22Rv1 (cell line): ENCODE measurements around the gene VDR.

Source experiments
- H3K27ac ChIP-seq: fragments of 450-650 bp; 2 replicates; pipeline ENCODE4 v1.5.1; 2017
- ZFX ChIP-seq: fragments of 450-650 bp; IDR thresholded peaks from 2 replicates; pipeline ENCODE4 v1.6.1; 2017; ENCODE audit warnings: antibody characterized with exemption, borderline replicate concordance
- TF ChIP-seq, protein P1 (sequence below): fragments of 450-650 bp; IDR thresholded peaks from 2 replicates; pipeline ENCODE4 v1.5.1; 2017; ENCODE audit warnings: mild to moderate bottlenecking

Gene VDR

GRCh38 chr12:47795121-47795813 is 109.5 kb downstream of the VDR start:
- TF ChIP-seq, protein P1, sequence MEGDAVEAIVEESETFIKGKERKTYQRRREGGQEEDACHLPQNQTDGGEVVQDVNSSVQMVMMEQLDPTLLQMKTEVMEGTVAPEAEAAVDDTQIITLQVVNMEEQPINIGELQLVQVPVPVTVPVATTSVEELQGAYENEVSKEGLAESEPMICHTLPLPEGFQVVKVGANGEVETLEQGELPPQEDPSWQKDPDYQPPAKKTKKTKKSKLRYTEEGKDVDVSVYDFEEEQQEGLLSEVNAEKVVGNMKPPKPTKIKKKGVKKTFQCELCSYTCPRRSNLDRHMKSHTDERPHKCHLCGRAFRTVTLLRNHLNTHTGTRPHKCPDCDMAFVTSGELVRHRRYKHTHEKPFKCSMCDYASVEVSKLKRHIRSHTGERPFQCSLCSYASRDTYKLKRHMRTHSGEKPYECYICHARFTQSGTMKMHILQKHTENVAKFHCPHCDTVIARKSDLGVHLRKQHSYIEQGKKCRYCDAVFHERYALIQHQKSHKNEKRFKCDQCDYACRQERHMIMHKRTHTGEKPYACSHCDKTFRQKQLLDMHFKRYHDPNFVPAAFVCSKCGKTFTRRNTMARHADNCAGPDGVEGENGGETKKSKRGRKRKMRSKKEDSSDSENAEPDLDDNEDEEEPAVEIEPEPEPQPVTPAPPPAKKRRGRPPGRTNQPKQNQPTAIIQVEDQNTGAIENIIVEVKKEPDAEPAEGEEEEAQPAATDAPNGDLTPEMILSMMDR: no peak
- TF ChIP-seq ZFX: no peak

GRCh38 chr12:47794679-47795078 is 110.1 kb downstream of the VDR start:
- no peak overlapping the region for H3K27ac ChIP-seq
- TF ChIP-seq, protein P1: no peak
- no peak for TF ChIP-seq ZFX

More at GRCh38 chr12:47795121-47795813, 109.5 kb downstream of the VDR start:
- H3K27ac ChIP-seq: no peak overlapping the region

DNA sequence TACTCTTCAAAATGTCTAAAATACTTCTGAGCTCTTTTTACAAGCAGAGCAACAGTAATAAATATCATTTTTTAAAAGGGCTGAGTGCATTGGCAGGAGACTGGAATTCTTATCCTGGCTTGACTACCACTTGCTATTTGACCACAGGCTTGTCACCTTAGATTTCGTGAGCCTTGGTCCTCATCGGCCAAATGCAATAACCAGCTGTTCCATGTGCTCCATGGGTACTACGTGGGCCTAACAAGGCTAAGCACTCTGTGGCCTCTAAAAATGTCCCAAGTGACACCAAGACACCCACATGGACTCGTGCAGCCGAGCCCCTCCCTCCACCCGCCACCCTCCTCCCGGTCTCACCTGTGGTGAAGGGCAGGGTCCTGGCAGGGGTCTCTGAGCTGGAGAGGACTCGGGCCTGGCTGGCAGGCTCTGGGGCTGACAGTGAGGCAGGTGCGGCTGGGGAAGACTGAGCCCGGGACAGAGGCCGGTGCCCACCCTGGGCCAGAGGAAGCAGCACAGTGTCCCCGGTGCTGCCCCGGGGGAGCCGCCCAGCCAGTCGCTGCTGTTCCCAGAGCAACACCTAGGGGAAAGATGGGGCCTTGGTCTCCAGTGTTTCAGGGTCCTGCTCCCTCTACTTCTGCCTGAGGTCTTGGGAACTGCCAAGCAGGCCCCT is 111.6 kb downstream of the VDR start:
- no peak overlapping the region for H3K27ac ChIP-seq
- TF ChIP-seq, protein P1: no peak
- no peak for TF ChIP-seq ZFX

- no peak for TF ChIP-seq ZFX
- TF ChIP-seq, protein P1: no peak
- no peak overlapping the region for H3K27ac ChIP-seq
Observed at GRCh38 chr12:47791874-47792273, 112.9 kb downstream of the VDR start.
